K562 (cell line): ENCODE measurements around the gene MYO9A. TPM values are rescaled to one million over a fixed set of nuclear protein-coding genes. Genes with fewer than 3 reads are reported as not detected.

ENCODE experiments used
- ATAC-seq: fragments of 200-7000 bp; cut with Tn5 transposase; 3 replicates; pipeline ENCODE4 v1.9.1; 2020; ENCODE audit warnings: moderate library complexity
- BruUV-seq: library from RNA; stranded (reverse); fragments of 400-500 nt; replicated peaks from 2 replicates; lab custom pipeline; 2021; lab: Mats Ljungman, UMichigan
- CTCF ChIA-PET: fragments of 300-600 bp; formaldehyde crosslinking; extraction: SDS; loops from one replicate; lab custom pipeline; 2021; ENCODE audit warnings: low intra/inter-chr PET ratio; lab: Yijun Ruan, JAX
- POLR2A ChIA-PET: fragments of 300-600, 350-650 bp; sonication (Branson Sonifier 250); formaldehyde crosslinking; extraction: SDS; loops from one replicate; lab custom pipeline; 2021; ENCODE audit warnings: antibody characterized with exemption, inconsistent platforms; lab: Yijun Ruan, JAX
- DNase-seq, 4 experiments: peaks; one replicate each; pipeline versions ENCODE4 v3.0.0 to v3.0.0-alpha.2; 2011 to 2018; ENCODE audit warnings: low spot score in 3 of 4, mixed read lengths in 3 of 4; ENCODE audit errors: extremely low read depth in 1 of 4
- FAIRE-seq: peaks from 2 replicates; lab custom pipeline; 2011; peaks lifted over from hg19 to GRCh38; lab: Jason Lieb, UNC
- H2AFZ ChIP-seq: 2 replicates; pipeline ENCODE4 v1.6.0; 2011; ENCODE audit warnings: low read depth, low read length, control low read depth, inconsistent platforms
- H3K27ac ChIP-seq: fragments of 200-600 bp; 3 replicates; pipeline ENCODE4 v1.8.0; 2011; ENCODE audit warnings: low read depth, mild to moderate bottlenecking, control low read depth, inconsistent platforms, low read length, moderate library complexity, mixed read lengths; ENCODE audit errors: extremely low read depth
- H3K27me3 ChIP-seq, 2 experiments: fragments of 300-600 bp in 1 of 2; 2 replicates in 1 of 2; 3 replicates in 1 of 2; pipeline versions ENCODE4 v1.6.0 to v1.8.0; 2011; ENCODE audit warnings: inconsistent platforms in 2 of 2, low read length in 2 of 2, mild to moderate bottlenecking in 1 of 2, mixed read lengths in 1 of 2, moderate library complexity in 1 of 2; ENCODE audit not compliant: control insufficient read depth in 2 of 2, insufficient read depth in 2 of 2
- H3K36me3 ChIP-seq: fragments of 300-600 bp; 3 replicates; pipeline ENCODE4 v1.8.0; 2011; ENCODE audit warnings: mild to moderate bottlenecking, low read length, inconsistent platforms; ENCODE audit not compliant: control insufficient read depth, insufficient read depth
- H3K4me1 ChIP-seq, 2 experiments: fragments of 200-600 bp in 1 of 2; replicated peaks in 1 of 2; 2 replicates in 1 of 2; 3 replicates in 1 of 2; pipeline versions ENCODE4 v1.5.1 to v1.8.0; 2011; ENCODE audit warnings: inconsistent platforms in 2 of 2, low read length in 2 of 2, mild to moderate bottlenecking in 1 of 2, mixed read lengths in 1 of 2, moderate library complexity in 1 of 2; ENCODE audit not compliant: control insufficient read depth in 2 of 2, insufficient read depth in 2 of 2
- H3K4me2 ChIP-seq: 2 replicates; pipeline ENCODE4 v1.6.1; 2011; ENCODE audit warnings: low read length, control low read depth, inconsistent platforms, mixed read lengths; ENCODE audit not compliant: insufficient read depth
- H3K4me3 ChIP-seq: fragments of 200-600 bp; sonication (generic), shearing (Covaris generic); 2 replicates; pipeline ENCODE4 v1.5.1; 2016; ENCODE audit warnings: control low read depth, inconsistent platforms
- H3K79me2 ChIP-seq: fragments of 200-600 bp; 3 replicates; pipeline ENCODE4 v1.8.0; 2011; ENCODE audit warnings: low read length, inconsistent platforms; ENCODE audit not compliant: control insufficient read depth, insufficient read depth
- H3K9ac ChIP-seq, 2 experiments: 2 replicates each; pipeline versions ENCODE4 v1.6.0 to v1.6.1; 2011; ENCODE audit warnings: low read depth in 2 of 2, low read length in 2 of 2, control low read depth in 1 of 2, inconsistent platforms in 1 of 2, mild to moderate bottlenecking in 1 of 2, mixed read lengths in 1 of 2; ENCODE audit not compliant: insufficient read depth in 1 of 2
- H3K9me1 ChIP-seq: one replicate; pipeline ENCODE4 v1.6.0; 2011; ENCODE audit warnings: inconsistent platforms, mild to moderate bottlenecking, low read length, moderate library complexity; ENCODE audit not compliant: control insufficient read depth, insufficient read depth
- H3K9me3 ChIP-seq: replicated peaks from 2 replicates; pipeline ENCODE4 v1.5.1; 2011; ENCODE audit warnings: low read depth, low read length, inconsistent platforms; ENCODE audit not compliant: control insufficient read depth, insufficient read depth
- H4K20me1 ChIP-seq: replicated peaks from 2 replicates; pipeline ENCODE4 v1.6.1; 2011; ENCODE audit warnings: low read length, inconsistent platforms, mixed read lengths; ENCODE audit not compliant: control insufficient read depth, insufficient read depth
- BRD9 ChIP-seq: fragments of 450-650 bp; IDR thresholded peaks from 2 replicates; pipeline ENCODE4 v1.6.1; 2018; ENCODE audit warnings: low read depth; ENCODE audit not compliant: partially characterized antibody
- HMG20B ChIP-seq: fragments of 250-450 bp; sonication (Bioruptor Pico); IDR thresholded peaks from 2 replicates; pipeline ENCODE4 v1.5.0; 2021; ENCODE audit warnings: mild to moderate bottlenecking
- RAD21 ChIP-seq, 2 experiments: fragments of 250-450 bp in 1 of 2; fragments of 450-650 bp in 1 of 2; sonication (Bioruptor Pico) in 1 of 2; formaldehyde crosslinking in 1 of 2; IDR thresholded peaks in 1 of 2; conservative IDR thresholded peaks in 1 of 2; 2 replicates each; pipeline versions ENCODE4 v1.4.0 to v1.8.0; 2020 to 2022; ENCODE audit warnings: mild to moderate bottlenecking in 2 of 2, moderate library complexity in 1 of 2
- SUPT5H ChIP-seq: fragments of 450-650 bp; IDR thresholded peaks from 2 replicates; pipeline ENCODE4 v1.6.1; 2016
- WGBS: fragments of 100-300 bp; shearing (Covaris generic); methylation state at CpG from one replicate; pipeline ENCODE4 v1.1.6; 2016; ENCODE audit warnings: low coverage, mixed read lengths; ENCODE audit not compliant: insufficient coverage; ENCODE audit errors: missing lambda C conversion rate; 5-methylcytosine and 5-hydroxymethylcytosine counted together
- in situ Hi-C: fragments of 300-500 bp; cut with MboI; formaldehyde crosslinking; loops from 4 replicates; pipeline ENCODE4 v1.15.0; 2018; ENCODE audit warnings: inconsistent platforms, mixed read lengths
- intact Hi-C: fragments of 100-400 bp; cut with micrococcal nuclease; formaldehyde crosslinking; loops from 2 replicates; pipeline ENCODE4 v1.14.2; 2022
- polyA plus RNA-seq, 8 experiments: library from polyadenylated mRNA; depleted of rRNA in 4 of 8; stranded (reverse) in 5 of 8; unstranded in 3 of 8; fragments of >200 nt; fragmentation: Nextera tagmentation in 2 of 8; fragmentation: Illumina TruSeq in 1 of 8; extraction: Ambion mirVana in 2 of 8; extraction: Trizol in 1 of 8; gene quantifications; 2 replicates each; pipeline versions ENCODE4 v1.2.1 to v1.2.3, GENCODE V29; 2011 to 2014; ENCODE audit warnings: inconsistent platforms in 1 of 8, missing spikeins in 1 of 8
- total RNA-seq, 7 experiments: library from RNA; depleted of rRNA in 6 of 7; stranded (reverse); fragments of >200 nt in 6 of 7; fragmentation: Illumina TruSeq in 2 of 7; extraction: Trizol in 2 of 7; gene quantifications; 2 replicates each; pipeline versions ENCODE4 v1.2.1 to v1.2.3, GENCODE V29; 2011 to 2021; ENCODE audit warnings: low replicate concordance in 1 of 7
- TF ChIP-seq, protein P1 (sequence below), 2 experiments: fragments of 450-650 bp in 1 of 2; sonication (generic) in 1 of 2; formaldehyde crosslinking in 1 of 2; IDR thresholded peaks; 2 replicates each; pipeline versions ENCODE4 v1.7.1 to v1.9.0; 2016 to 2022; ENCODE audit warnings: inconsistent platforms in 1 of 2, mild to moderate bottlenecking in 1 of 2, missing genetic modification reagents in 1 of 2

The MYO9A gene
- total and polyA plus RNA-seq, 9 of the 15 experiments (the other 6 are each of a cell fraction or from before 2014, with no cell fraction given), result 1.9 to 15.4 (median 5.8) TPM

DNA sequence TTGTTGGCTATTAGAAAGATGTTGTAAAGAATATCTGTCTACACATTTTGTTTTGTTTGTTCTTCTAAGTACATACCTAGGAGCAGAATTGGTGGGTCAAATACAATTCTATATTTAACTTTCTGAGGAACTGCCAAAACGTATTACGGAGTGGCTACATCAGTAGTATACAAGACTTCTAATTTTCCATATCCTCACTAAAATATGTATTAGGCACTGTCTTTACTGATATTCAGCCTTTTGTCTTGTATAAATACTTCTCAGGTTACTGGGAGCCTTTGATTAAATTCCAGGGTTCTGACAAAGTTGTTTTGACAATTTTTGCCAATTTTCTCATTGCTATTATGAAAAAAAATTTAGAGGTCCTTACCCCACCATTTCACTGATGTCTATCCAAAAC, 160.9 kb downstream of the MYO9A start (continued):
- TF ChIP-seq BRD9 (no peak), SUPT5H (no peak), HMG20B (CRISPR knock-in tag) (no peak)

DNA sequence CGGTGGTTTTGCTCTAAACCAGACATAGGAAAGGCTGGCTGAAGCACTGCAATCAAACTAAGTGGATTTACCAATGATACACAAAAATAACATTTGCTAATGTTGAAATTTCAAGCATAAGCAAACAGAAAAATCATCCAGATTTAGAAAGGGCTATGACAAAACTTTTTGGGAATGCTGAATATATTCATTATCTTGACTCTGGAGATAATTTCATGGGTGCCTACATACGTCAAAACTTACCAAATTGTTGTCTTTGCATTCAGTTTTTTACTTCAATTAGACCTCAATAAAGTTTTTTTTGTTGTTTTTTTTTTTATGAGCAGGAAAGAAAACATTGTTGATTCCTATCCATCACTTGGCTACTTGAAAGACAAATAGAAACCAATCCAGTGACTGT, 166.8 kb downstream of the MYO9A start:
- in situ Hi-C loops, result no loop called here

More for the DNA sequence above, 166.8 kb downstream of the MYO9A start:
- Histone ChIP-seq H3K9ac (no peak overlapping the region), H3K36me3 (no peaks in the 10 kb centered on the region), H3K4me1 (no peaks in the 10 kb centered on the region), H2AFZ (no peak overlapping the region), H3K4me3 (no peak overlapping the region), H3K27ac (no peak overlapping the region), H3K27me3 (no peaks in the 10 kb centered on the region), H3K4me2 (no peak overlapping the region), H3K9me1 (no peaks in the 10 kb centered on the region), H3K79me2 (no peaks in the 10 kb centered on the region), H3K9me3 (no peaks in the 10 kb centered on the region), H4K20me1 (no peaks in the 10 kb centered on the region)
- no TSS peak for BruUV-seq
- POLR2A ChIA-PET, result no interaction called here
- CTCF ChIA-PET, result no interaction called here
- no peak for FAIRE-seq
- no peak for ATAC-seq
- 60% methylated on average over 2 of the region's 2 CpGs for whole genome bisulfite sequencing
- TF ChIP-seq, protein P1, sequence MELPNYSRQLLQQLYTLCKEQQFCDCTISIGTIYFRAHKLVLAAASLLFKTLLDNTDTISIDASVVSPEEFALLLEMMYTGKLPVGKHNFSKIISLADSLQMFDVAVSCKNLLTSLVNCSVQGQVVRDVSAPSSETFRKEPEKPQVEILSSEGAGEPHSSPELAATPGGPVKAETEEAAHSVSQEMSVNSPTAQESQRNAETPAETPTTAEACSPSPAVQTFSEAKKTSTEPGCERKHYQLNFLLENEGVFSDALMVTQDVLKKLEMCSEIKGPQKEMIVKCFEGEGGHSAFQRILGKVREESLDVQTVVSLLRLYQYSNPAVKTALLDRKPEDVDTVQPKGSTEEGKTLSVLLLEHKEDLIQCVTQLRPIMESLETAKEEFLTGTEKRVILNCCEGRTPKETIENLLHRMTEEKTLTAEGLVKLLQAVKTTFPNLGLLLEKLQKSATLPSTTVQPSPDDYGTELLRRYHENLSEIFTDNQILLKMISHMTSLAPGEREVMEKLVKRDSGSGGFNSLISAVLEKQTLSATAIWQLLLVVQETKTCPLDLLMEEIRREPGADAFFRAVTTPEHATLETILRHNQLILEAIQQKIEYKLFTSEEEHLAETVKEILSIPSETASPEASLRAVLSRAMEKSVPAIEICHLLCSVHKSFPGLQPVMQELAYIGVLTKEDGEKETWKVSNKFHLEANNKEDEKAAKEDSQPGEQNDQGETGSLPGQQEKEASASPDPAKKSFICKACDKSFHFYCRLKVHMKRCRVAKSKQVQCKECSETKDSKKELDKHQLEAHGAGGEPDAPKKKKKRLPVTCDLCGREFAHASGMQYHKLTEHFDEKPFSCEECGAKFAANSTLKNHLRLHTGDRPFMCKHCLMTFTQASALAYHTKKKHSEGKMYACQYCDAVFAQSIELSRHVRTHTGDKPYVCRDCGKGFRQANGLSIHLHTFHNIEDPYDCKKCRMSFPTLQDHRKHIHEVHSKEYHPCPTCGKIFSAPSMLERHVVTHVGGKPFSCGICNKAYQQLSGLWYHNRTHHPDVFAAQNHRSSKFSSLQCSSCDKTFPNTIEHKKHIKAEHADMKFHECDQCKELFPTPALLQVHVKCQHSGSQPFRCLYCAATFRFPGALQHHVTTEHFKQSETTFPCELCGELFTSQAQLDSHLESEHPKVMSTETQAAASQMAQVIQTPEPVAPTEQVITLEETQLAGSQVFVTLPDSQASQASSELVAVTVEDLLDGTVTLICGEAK (IDR thresholded peaks at IDR 0.05), result peak; percentile 69
- TF ChIP-seq, protein P1 (CRISPR knock-in tag; IDR thresholded peaks at IDR 0.05), result peak; percentile 38; the same call in 1 of the 2 replicates
- TF ChIP-seq RAD21 (CRISPR knock-in tag; conservative IDR thresholded peaks at IDR 0.05 in 1 of 2, IDR thresholded peaks at IDR 0.05 in 1 of 2), result no peak
- intact Hi-C loops, result no loop called here
- DNase-seq, result no peak
